Measurements from ENCODE around the gene HSPA12A. TPM values are rescaled to one million over a fixed set of nuclear protein-coding genes. Genes with fewer than 3 reads are reported as not detected.

HSPA12A gene
- total RNA-seq, 2 donors from 2014 or later, result 0.08 TPM; not detected in 1

Other genes starting within 250 kb of the HSPA12A start
- gene PNLIP, start 196.6 kb downstream of the HSPA12A start, total RNA-seq, result not detected
- not detected for gene PNLIPRP1, start 151.6 kb downstream of the HSPA12A start, total RNA-seq
- not detected for gene PNLIPRP2, start 121.6 kb downstream of the HSPA12A start, total RNA-seq
- gene ENO4, start 106.9 kb upstream of the HSPA12A start, total RNA-seq, result not detected

Data from natural killer cell treated with Interleukin-12 subunit alpha and Interleukin-12 subunit beta and Interleukin-15 and Interleukin-18, amount 100 ng/mL, for 72 hours (primary cell).